ENCODE data around the gene CEP89.

CEP89 gene

GRCh38 chr19:32911467-32911866 lies 60.3 kb downstream of the CEP89 start:
- TF ChIP-seq CTCF (IDR thresholded peaks at IDR 0.05; ENCODE audit: borderline replicate concordance, extremely low read depth, low read length, poor library complexity, severe bottlenecking), result no peak
- no peak for TF ChIP-seq EZH2 (IDR thresholded peaks at IDR 0.05; ENCODE audit: borderline replicate concordance, low read depth, low read length, severe bottlenecking)
- Histone ChIP-seq H3K4me1 (ENCODE audit: insufficient read depth, low read length) (no peaks in the 10 kb centered on the region), H3K79me2 (ENCODE audit: insufficient read depth, low read length) (no peaks in the 10 kb centered on the region), H3K4me2 (ENCODE audit: insufficient read depth, low read length) (no peak overlapping the region), H3K9me3 (ENCODE audit: insufficient read depth, low read length, severe bottlenecking) (no peaks in the 10 kb centered on the region), H3K27ac (ENCODE audit: low read length) (no peak overlapping the region), H3K9ac (ENCODE audit: low read depth, low read length) (no peak overlapping the region), H3K4me3 (ENCODE audit: low read depth in 1 of 2, low read length in 2 of 2) (no peak overlapping the region), H3K36me3 (ENCODE audit: insufficient read depth, low read length) (peaks cover 34% of the 10 kb centered on the region), H4K20me1 (ENCODE audit: insufficient read depth, low read length) (no peaks in the 10 kb centered on the region), H3K27me3 (ENCODE audit: insufficient read depth, low read length, poor library complexity) (no peaks in the 10 kb centered on the region), H2AFZ (ENCODE audit: low read depth, low read length) (no peak overlapping the region)
- DNase-seq (no peak), ATAC-seq (ENCODE audit: insufficient read depth, low read depth) (no peak)

- Histone ChIP-seq H3K4me2 (ENCODE audit: insufficient read depth, low read length) (no peak overlapping the region), H3K27ac (ENCODE audit: low read length) (no peak overlapping the region), H3K9me3 (ENCODE audit: insufficient read depth, low read length, severe bottlenecking) (no peaks in the 10 kb centered on the region), H3K4me1 (ENCODE audit: insufficient read depth, low read length) (no peaks in the 10 kb centered on the region), H2AFZ (ENCODE audit: low read depth, low read length) (no peak overlapping the region), H3K36me3 (ENCODE audit: insufficient read depth, low read length) (peaks cover 36% of the 10 kb centered on the region), H3K79me2 (ENCODE audit: insufficient read depth, low read length) (no peaks in the 10 kb centered on the region), H3K27me3 (ENCODE audit: insufficient read depth, low read length, poor library complexity) (no peaks in the 10 kb centered on the region), H3K9ac (ENCODE audit: low read depth, low read length) (no peak overlapping the region), H3K4me3 (ENCODE audit: low read depth in 1 of 2, low read length in 2 of 2) (no peak overlapping the region), H4K20me1 (ENCODE audit: insufficient read depth, low read length) (no peaks in the 10 kb centered on the region)
- TF ChIP-seq EZH2 (IDR thresholded peaks at IDR 0.05; ENCODE audit: borderline replicate concordance, low read depth, low read length, severe bottlenecking) (no peak), CTCF (IDR thresholded peaks at IDR 0.05; ENCODE audit: borderline replicate concordance, extremely low read depth, low read length, poor library complexity, severe bottlenecking) (no peak)
- DNase-seq (no peak), ATAC-seq (ENCODE audit: insufficient read depth, low read depth) (no peak)
Measured at GRCh38 chr19:32910874-32911273, 60.9 kb downstream of the CEP89 start.

DNA sequence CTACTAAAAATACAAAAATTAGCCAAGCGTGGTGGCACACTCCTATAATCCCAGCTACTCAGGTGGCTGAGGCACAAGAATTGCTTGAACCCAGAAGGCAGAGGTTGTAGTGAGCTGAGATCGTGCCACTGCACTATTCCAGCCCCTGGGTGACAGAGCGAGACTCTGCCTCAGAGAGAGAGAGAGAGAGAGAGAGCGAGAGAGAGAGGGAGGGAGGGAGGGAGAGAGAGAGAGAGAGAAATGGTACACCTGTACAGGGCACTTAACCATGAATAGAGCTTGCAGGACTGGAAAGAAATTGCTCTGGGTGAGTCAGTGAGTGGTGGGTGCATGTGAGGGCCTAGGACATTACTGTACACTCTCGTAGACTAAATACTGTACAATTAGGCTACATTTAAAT lies 61.7 kb downstream of the CEP89 start:
- no peak overlapping the region for H3K4me3 ChIP-seq (ENCODE audit: low read depth in 1 of 2, low read length in 2 of 2)
- H3K36me3 ChIP-seq (ENCODE audit: insufficient read depth, low read length), result peaks cover 40% of the 10 kb centered on the region
- H3K27ac ChIP-seq (ENCODE audit: low read length), result no peak overlapping the region

More for the DNA sequence above, 61.7 kb downstream of the CEP89 start:
- Histone ChIP-seq H3K79me2 (ENCODE audit: insufficient read depth, low read length) (no peaks in the 10 kb centered on the region), H3K9ac (ENCODE audit: low read depth, low read length) (no peak overlapping the region), H2AFZ (ENCODE audit: low read depth, low read length) (no peak overlapping the region), H4K20me1 (ENCODE audit: insufficient read depth, low read length) (no peaks in the 10 kb centered on the region), H3K27me3 (ENCODE audit: insufficient read depth, low read length, poor library complexity) (no peaks in the 10 kb centered on the region), H3K9me3 (ENCODE audit: insufficient read depth, low read length, severe bottlenecking) (peaks cover 5% of the 10 kb centered on the region), H3K4me1 (ENCODE audit: insufficient read depth, low read length) (no peaks in the 10 kb centered on the region), H3K4me2 (ENCODE audit: insufficient read depth, low read length) (no peak overlapping the region)
- TF ChIP-seq EZH2 (IDR thresholded peaks at IDR 0.05; ENCODE audit: borderline replicate concordance, low read depth, low read length, severe bottlenecking), result no peak
- TF ChIP-seq CTCF (IDR thresholded peaks at IDR 0.05; ENCODE audit: borderline replicate concordance, extremely low read depth, low read length, poor library complexity, severe bottlenecking), result no peak
- DNase-seq, result no peak
- ATAC-seq (ENCODE audit: insufficient read depth, low read depth), result no peak

Data from DND-41 (cell line).